ENCODE results near the gene UBE4B. TPM values are rescaled to one million over a fixed set of nuclear protein-coding genes. Genes with fewer than 3 reads are reported as not detected.

The UBE4B gene
- total and polyA plus RNA-seq, 9 of the 15 experiments (the other 6 are each of a cell fraction or from before 2014, with no cell fraction given): 11.7 to 73.7 (median 40.1) TPM

GRCh38 chr1:10113501-10113900 lies 80.7 kb downstream of the UBE4B start:
- H4K20me1 ChIP-seq (replicated peaks; ENCODE audit: control insufficient read depth, insufficient read depth, low read length): no peaks in the 10 kb centered on the region
- no peaks in the 10 kb centered on the region for H3K4me1 ChIP-seq (replicated peaks in 1 of 2; ENCODE audit: control insufficient read depth in 2 of 2, insufficient read depth in 2 of 2, low read length in 2 of 2)
- no peaks in the 10 kb centered on the region for H3K27me3 ChIP-seq (ENCODE audit: control insufficient read depth in 2 of 2, insufficient read depth in 2 of 2, low read length in 2 of 2)
- ATAC-seq: no peak
- peaks cover 67% of the 10 kb centered on the region for H3K36me3 ChIP-seq (ENCODE audit: control insufficient read depth, insufficient read depth, low read length)
- TF ChIP-seq ZNF79 (CRISPR knock-in tag; IDR thresholded peaks at IDR 0.05; ENCODE audit: low read depth) (no peak), ARNT (IDR thresholded peaks at IDR 0.05) (no peak), CTCF (IDR thresholded peaks at IDR 0.05 in 2 of 3, conservative IDR thresholded peaks at IDR 0.05 in 1 of 3; ENCODE audit: insufficient read depth in 2 of 3, low read depth in 1 of 3, low read length in 3 of 3) (no peak), TAF9B (IDR thresholded peaks at IDR 0.05; ENCODE audit: partially characterized antibody) (no peak), TRIM25 (IDR thresholded peaks at IDR 0.05; ENCODE audit: borderline replicate concordance) (no peak)
- 89% methylated on average over 12 of the region's 12 CpGs for WGBS (ENCODE audit: insufficient coverage, low coverage, missing lambda C conversion rate)
- FAIRE-seq: no peak
- no peaks in the 10 kb centered on the region for H3K79me2 ChIP-seq (ENCODE audit: control insufficient read depth, insufficient read depth, low read length)
- no peak overlapping the region for H3K4me2 ChIP-seq (ENCODE audit: insufficient read depth, low read length)
- no peak overlapping the region for H3K27ac ChIP-seq (ENCODE audit: extremely low read depth, low read depth, low read length)
- intact Hi-C loops (cut with micrococcal nuclease) (no loop called here), in situ Hi-C loops (cut with MboI) (no loop called here)
- ChIA-PET CTCF (ENCODE audit: low intra/inter-chr PET ratio) (no interaction called here), POLR2A (interaction anchor here (0.6 to 1.5 kb wide), 2 partner anchors 12 to 14 kb away, joined by 4 to 5 read pairs; no protein-coding TSS in a partner anchor)
- H3K9me1 ChIP-seq (ENCODE audit: control insufficient read depth, insufficient read depth, low read length): no peaks in the 10 kb centered on the region
- no TSS peak for BruUV-seq (replicated peaks)
- H3K9ac ChIP-seq (ENCODE audit: insufficient read depth in 1 of 2, low read depth in 2 of 2, low read length in 2 of 2): no peak overlapping the region
- no peak overlapping the region for H3K4me3 ChIP-seq
- no peaks in the 10 kb centered on the region for H3K9me3 ChIP-seq (replicated peaks; ENCODE audit: control insufficient read depth, insufficient read depth, low read depth, low read length)
- H2AFZ ChIP-seq (ENCODE audit: low read depth, low read length): no peak overlapping the region
- no peak for DNase-seq (ENCODE audit: extremely low read depth in 1 of 4, low spot score in 3 of 4)

Data from K562 (cell line).